Pons (tissue), 1 donor: ENCODE measurements around the gene DDX41.
"Not testable (repeated sequence)": the region's sequence is repeated elsewhere in the genome, so short reads cannot be mapped to it uniquely, and the experiment has no call there.

Experiments used
- DNase-seq: peaks from one replicate; pipeline ENCODE4 v3.0.0-alpha.2; 2016; ENCODE audit warnings: low spot score

DDX41 gene

DNA sequence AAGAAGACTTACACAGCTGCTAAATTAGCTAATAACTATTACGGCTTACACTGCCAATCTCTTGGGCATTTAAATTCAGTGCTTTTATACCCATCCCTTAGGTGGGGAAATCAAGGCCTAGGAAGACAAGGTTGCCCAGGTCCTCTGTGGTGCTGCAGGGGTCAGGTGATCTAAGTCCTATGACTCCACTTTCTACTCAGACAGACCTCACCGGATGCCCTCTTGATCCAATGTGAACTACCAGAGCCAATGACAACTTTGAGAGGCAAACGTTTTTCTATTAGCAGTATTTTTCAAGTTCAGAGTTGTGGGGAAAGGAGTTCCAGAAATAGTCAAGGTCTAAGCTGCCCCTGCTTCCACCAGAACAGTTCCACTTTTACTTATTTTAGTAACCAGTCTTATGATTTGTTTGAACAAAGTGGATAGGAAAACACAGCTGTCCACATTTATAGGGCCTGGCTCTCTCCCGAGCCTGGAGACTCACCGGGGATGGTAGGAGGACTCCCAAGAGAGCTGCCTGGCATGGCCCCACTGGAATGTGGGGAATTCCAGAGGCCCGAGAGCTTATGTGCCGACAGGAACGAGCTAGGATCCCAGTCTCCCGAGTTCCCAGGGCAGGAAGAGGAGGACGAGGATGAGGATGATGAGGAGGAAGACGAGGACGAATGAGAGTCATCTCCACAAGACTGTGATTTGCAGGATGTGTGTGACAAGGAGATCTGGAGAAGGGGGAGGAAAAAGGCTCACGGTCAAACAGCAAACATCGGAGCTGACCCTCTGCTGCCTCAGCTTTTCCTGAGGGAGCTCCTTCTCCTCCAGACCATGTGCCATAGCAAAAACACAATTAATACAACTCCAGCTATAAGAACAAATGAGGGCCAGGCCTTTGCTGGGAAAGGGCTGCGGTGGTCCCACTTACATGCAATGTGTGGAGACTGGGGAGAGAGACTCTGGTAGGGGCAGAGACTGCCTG lies 20.9 kb upstream of the DDX41 start:
- DNase-seq: no peak

DNA sequence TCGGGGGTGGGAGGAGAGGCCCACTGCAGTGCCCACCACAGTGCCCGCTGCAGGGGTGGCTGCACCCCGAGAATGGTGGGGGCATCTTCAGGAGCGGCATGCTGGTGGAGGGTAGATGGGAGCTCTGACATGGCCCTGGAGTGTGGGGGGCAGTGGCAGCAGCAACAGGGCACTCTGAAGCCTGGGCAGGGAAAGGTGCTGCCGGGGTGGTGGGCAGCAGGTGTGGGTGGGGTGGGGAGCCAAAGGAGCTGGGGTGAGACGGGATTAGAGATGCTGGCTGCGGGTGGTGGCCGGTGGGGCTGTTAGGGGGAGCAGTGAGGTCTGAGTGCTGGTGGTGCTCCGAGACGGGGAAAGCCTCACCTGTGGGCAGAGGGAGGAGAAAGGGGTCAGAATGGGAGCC lies 19.6 kb upstream of the DDX41 start:
- no peak for DNase-seq

DNA sequence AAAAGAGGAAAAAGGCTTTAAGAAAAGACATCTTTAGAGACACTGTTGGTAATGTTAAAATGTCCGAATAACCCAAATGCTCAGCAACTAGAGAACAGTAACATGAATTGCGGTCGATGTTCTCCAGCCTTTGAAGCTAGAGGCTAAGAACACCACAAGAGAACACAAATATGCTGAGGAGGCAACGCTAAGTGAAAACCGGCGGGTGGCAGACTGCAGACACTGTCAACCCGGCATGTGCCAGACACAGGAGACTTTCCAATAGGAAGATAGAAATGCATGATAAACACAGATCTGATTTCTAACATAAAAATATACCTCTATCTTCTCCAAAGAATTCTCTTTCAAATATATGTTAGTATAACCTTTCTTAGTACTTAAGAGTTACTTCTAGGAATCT lies 18.4 kb upstream of the DDX41 start:
- DNase-seq: no peak

DNA sequence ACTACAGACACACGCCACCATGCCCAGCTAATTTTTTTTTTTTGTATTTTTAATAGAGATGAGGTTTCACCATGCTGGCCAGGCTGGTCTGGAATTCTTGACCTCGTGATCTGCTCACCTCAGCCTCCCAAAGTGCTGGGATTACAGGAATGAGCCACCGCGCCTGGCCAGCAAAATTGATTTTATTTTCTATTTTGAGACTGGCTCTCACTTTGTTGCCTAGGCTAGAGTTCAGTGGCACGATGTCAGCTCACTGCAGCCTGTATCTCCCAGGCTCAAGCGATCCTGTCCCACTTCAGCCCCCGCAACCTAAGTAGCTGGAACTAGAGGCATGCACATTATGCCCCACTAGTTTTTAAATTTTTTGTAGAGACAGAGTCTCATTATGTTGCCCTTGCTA lies 17.7 kb upstream of the DDX41 start:
- DNase-seq: not testable (repeated sequence)

DNA sequence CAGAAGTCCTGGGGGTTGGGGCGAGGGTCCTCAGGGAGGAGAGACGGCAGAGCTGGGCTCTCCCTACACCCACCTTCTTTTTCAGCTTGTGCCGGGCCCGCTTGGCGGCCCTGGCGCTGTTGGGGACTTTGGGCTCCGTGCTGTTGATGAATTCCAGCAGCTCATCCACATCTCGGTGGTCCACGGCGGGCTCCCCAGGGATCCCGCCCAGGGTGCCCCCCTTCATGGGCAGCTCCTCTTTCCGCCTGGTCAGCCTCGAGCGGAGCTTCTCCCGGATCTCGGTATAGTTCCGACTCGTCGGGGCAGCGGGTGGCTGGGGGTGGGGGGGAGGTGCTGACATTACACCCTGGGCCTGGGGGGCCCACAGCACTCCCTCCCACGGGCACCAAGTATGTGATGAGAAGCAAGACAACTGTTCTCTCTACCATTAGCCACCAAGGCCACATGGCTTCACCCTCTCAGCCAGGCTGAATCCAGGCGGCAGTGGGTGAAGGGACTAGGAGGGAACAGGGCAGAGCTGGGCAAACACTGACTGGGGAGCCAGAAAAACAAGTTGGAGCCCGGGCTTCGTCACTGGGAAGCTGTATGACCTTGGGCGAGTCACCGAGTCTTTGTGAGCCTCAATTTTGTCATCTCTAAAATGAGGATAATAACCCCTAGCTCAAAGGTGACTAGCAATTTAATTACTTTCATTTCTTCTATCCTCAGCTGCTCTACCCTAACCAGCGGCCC lies 14.6 kb upstream of the DDX41 start:
- no peak for DNase-seq

DNA sequence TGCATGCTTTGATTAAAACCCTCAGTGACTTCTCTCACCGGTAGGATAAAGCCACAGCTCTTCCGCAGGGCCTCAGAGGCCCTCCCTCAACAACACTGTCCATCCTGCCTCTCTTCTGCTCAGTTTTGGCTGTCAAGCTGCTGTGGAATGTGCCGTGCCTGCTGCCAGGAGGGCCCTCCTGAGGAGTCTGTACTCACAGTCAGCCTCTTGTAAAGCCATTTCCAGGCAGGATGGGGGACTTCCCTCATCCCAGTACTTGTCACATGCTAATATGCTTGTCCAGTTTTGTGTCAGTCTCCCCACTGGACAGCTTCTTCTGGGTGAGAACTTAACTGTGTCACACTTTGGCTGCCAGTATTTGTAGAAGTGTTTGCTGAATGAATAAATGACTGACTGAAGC lies 13.9 kb upstream of the DDX41 start:
- DNase-seq: no peak

DNA sequence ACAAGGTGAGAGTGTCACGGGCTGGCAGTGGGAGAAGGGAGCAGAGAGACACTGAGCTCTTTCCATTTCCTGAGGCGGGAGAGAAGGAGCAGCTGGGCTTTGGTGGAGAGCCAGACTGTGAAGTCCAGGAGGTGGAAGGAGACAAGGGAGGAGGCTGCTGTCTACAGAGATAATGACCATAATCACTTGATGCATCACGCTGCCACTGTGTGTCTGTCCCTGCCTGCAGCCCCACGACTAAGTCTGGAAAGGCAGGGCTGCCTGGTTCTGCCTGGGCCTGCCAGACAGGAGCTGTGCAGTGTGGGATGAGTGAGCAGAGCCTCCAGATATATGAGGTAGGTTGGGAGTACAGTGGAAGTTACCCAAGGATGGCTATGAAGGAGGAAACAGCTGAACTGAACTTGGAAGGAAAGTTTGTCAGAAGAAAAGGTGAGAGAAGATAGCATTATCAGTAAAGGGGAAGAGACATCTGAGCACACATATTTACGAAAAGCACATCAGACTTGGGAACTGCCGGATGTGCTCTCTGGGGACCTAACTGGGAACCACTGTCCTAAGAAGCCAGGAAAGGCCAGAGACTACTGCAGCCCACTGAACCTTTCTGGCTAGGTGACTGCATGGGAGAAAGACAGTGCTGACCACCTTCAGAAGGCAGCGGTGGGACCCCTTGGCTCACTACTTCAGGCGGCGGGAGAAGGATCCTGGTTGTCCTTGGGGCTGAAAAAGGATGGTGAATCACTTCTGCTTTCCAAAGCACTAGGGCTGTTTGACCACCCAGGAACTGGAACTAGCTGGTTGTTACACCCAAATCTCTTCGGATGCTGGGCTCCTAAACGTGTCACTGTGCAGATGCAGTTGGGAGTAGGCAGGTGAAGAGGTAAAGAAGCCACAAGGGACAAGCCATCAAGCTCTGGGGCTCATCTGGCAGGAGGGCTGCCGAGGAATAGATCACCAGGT lies 12.8 kb upstream of the DDX41 start:
- DNase-seq: no peak

DNA sequence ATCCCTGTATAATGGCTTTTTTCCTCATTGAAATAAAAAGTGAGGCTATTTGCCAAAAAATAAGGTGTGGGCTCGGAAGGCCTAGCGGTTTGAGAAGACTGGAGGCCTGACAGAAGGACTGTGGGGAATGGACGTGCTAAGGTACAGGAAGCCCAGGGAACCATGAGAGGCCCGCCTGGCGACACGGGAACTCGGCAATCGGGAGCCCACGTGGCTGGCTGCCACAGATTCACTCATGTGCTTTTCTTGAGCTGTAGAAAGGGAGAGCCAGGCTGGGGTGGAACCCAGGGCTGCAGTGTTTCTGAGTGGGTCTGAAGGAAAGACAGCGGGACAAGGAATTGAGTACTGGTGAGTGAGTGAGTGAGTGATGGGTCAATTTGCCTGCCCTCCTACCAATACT lies 11.9 kb upstream of the DDX41 start:
- DNase-seq: no peak

DNA sequence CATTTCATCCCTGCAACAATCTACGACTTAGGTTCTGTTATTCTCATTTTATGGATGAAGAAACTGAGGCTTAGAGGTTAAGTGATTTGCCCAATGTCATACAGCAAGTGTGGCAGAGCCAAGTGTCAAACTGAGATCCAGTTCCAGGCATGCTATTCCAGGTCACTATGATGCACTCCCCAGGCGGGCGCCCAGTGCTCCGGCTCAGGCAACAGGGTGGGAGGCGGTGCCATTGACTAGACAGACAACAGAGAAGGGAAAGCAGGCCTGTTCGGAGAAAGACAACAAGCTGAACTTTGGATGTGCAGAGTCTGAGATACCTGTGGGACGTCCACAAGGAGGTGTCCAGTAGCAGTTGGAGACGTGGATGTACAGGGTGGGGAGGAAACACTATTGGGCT lies 10.8 kb upstream of the DDX41 start:
- DNase-seq: no peak

DNA sequence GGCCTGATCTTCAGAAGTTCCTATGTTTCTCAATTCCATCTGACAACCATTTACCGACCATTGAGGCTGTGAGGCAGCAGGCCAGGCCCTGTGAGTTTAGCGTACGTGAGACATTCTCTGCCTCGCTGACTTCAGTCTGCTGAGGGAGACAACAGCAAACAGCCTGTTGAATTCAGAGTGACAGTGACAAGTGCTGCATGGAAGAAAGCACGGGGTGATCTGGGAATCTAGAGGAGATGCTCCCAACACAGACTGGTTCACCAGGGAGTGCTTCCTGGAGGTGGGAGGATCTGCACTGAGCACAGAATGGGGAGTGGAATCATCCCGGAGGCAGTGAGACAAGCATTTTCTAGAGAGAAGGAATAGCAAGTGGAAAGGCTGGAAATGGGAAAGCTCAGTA lies 10.0 kb upstream of the DDX41 start:
- DNase-seq: no peak

DNA sequence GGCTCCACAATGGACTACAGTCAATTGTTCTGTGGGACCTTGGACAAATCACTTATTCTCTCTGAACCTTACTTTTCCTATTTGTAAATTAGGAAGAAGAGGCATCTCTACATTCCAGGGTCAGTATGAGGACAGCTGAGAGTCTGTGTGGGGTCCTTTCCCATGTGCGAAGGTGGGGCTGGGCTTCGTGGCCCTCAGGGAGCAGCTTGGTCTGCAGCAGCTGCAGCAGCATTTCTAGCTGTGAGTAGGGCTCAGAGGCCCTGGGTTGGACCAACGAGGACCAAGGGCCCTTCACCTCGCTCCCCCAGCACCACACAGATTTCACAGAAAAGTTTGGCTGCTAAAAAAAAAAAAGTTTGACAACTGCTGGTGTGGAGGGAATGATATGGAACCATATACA lies 9.4 kb upstream of the DDX41 start:
- DNase-seq: no peak

DNA sequence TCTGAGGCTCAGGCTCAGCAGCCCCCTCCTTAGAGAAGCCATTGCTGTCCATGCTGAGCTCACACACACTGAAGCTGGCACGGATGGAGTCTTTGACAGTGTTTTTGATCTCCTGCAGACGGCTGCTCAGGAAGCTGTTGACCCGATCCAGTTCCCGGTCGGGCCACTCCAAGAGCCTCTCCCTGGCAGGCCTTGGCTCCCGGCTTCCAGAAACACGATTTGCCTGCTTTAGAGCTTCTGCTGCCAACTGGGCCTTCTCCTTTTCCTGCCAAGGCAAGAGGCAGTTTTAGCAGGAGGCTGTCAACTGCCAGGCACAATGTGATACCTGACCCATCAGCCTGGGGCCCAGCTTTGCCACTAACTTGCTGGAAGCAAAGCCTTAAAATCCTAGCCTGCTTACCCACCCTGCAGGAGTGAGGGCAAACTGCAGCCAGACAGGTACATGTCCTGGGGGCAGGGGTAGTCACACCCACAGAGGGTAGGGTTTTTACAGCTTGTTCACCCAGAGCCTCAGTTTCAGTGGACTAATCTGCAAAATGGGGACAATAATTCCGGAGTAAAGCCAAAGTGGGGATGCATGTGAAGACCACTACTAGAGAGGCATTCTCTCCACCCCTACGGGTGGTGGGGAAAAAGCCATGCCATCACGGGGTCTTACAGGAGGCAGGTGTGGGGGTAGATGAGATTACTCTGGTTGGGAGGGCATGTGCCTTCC lies 8.3 kb upstream of the DDX41 start:
- DNase-seq: no peak

DNA sequence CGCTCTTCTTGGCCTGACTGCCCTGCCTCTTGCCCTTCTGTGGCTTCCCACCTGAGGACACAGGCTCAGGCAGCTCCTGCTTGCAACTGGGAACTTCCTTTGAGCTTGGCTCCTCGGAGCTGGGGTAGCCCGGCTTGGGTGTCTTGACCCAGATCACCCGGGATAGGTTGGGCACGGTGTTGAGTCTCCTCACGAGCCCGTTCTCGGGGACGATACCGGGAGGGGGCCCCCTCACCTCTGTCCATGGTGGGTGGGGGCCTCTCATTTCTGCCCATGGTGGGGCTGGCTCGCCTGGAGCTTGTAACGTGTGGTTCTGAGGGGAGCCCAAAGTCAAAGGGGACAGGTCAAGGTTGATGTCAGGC lies 7.8 kb upstream of the DDX41 start:
- no peak for DNase-seq

DNA sequence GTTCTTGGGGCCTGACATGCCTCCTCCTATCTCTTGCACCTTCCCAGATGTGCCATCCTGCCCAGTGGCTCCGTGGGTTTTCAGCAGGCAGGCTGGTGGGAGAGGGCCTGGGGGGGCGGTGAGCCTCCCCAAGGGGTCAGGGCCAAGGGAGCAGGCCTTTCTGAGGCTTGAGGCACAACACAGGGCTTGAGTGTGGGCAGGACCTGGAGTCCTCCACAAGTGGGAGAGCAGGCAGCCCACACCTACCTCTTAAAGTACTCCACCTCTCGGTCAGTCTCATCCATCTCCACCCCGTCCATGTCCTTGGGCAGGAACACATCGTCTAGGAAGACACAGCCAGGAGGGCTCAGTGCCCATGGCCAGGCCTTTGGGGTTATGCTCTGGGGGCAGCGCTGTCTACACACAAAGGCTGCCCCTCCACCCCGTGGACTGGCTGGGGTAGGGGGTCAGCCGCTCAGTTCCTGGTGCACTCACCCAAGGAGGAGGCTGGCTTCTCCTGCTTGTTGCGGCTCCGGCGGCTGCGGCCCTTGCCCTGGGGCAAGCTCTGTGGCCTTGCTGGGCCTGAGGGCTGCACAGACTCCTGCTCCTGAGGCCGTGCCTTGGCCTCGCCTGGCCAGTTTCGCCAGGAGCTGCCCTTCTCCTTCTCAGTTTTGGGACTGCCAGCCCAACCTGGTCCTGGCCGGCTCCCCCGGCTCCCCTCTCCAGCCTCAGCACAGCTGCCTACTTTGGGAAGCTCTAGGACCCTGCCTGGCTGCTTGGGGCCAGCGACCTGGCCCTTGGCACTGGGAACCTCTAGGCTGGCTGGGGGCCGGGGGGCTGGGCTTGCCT lies 7.2 kb upstream of the DDX41 start:
- no peak for DNase-seq

DNA sequence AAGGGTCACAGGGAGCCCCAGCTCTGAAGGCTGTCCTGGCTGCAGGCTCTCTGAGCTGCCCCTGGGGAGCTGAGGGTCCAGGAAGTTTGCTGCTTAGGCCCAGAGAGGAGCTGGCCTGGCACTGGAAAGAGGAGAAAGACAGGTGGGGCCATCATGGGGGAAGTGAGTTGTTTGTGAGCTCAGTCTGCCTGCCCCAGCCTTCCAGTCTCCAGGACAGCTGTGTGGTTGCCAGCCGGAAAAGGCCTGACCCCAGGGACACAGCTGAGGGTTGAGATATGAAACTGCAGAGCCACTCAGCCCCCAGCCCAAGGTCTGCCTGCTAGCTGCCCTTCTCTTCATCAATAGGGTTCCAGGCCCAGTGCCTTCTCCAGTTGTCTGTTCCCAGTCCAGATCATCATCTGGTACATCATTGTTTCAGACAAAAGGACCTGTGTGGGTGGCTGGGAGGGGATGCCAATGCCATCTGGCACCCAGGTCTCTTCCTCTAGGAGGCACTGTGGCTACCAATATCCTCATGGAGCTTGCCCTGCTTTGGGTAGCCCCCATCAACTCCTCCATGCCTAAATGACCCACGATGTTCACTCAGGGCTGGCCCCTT lies 4.3 kb upstream of the DDX41 start:
- peak; percentile 56 for DNase-seq

DNA sequence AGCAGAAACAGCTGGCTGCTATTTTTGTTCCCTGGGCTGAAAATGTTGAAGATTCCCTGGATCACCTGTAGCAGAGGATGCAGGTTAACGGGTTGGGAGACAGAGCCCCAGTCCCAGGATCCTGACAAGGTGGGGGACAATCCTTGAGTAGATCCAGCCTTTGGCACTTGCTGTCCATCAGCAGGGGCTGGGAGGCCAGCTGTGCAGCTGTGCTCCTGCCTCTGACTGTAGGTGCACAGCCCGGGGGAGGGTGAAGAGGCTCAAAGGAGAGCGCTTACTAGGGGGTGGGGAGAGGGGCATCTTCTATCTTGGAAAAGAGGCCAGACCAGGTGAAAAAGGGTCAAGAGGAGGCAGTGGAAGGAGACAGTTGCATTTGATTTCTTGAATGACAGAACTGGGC lies 3.5 kb upstream of the DDX41 start:
- DNase-seq: no peak

DNA sequence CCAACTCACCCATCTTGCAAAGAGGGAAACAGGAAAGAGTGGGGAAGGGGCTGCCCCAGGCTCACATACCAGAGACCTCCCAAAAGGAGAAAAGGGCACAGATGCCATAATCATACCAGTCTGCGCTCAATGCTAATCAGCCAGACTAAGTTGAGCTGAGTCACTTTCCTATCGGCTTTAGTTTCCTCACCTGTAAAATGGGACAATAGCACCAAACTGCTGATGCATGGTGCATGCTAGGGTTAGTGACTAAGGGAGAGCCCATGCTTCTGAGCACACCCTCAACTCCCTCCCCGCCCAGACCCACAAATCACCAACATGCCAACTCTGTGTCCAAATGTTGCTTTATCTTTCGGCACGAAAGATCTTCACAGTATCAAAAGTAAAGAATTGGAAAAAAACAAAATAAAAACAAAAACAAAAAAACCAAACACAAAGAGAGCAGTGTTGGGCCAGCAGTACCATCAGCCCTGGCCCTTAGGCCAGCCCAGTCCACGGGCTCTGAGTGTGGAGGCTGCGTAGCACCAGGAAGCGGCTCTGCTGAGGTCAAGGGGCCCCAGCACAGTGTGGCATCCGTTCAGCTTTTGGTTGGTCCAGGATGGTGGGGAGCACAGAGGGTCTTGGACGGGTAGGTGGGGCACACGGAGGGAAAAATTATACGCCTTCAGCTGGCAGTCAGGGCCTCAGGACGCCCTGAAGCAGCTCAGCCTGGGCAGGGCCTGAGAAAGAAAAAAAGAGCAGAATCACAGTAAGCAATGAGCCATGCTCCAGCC lies 2.9 kb upstream of the DDX41 start:
- DNase-seq: no peak

DNA sequence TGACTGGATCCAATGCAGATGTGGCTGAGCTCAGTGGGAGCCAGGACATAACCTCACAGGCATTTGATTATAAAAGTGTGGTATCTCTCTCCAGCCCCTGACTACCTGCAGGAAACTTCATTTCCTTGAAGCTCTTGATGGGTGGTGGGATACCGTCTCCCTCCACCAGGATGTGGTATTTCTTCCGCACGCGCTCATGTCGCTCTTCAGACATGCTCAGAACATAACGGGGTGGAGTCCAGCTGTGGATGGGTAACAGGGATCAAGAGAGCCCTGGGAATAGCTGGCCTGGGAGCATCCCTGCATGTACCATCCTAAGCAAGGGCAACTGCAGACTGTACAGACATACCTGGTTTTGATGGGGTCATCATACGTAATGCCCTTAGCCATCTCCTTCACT lies 1.2 kb downstream of the DDX41 start:
- DNase-seq: no peak

DNA sequence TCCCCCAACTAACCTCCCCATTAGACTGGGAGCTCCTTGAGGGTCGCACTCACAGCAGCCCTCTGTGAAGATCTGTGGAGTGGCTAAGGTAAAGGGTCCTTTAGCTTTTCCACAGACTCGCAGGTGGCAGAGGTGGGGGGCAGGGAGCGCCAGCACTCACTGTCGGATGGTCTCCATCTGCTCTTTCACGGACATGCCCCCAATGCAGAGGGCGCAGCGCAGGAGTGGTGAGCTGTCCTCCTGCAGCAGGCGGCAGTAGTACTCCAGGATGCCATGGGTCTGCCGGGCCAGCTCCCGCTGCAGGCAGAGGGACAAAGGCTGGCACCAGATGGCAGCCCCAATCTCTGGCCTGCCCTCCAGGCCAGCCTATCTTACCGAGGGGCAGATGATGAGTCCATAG lies 2.2 kb downstream of the DDX41 start:
- DNase-seq: no peak

DNA sequence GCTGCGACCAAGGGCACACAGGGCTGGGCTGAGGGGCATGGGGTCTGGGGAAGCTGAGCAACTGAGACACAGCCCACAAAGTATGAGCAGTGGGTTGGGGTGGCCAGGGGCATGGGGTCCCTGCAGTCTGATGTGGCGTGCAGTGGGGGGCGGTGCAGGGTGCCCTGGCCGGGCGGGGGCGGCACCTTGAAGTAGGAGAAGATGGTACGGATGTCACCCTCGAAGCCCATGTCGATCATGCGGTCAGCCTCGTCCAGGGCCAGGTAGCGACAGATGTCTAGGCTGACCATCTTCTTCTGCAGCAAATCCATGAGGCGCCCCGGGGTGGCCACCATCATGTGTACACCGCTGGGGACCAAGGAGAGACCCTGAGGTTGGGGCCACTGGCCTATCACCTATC lies 3.3 kb downstream of the DDX41 start:
- DNase-seq: no peak
